ENCODE data around the gene TPT1.
A peak's percentile ranks its signal among the peaks of the same experiment; 100 is the strongest.

TPT1 gene

GRCh38 chr13:45333977-45334922 is 6.7 kb downstream of the TPT1 start:
- DNase-seq (ENCODE audit: low read depth), result peak; percentile 59

GRCh38 chr13:45333251-45333976 is 7.6 kb downstream of the TPT1 start:
- DNase-seq (ENCODE audit: low read depth), result no peak

GRCh38 chr13:45332831-45333219 is 8.2 kb downstream of the TPT1 start:
- no peak for DNase-seq (ENCODE audit: low read depth)

- DNase-seq (ENCODE audit: low read depth), result peak; percentile 97
Observed at GRCh38 chr13:45332036-45332830, 8.8 kb downstream of the TPT1 start.

- no peak for DNase-seq (ENCODE audit: low read depth)
Observed at GRCh38 chr13:45331692-45332035, 9.3 kb downstream of the TPT1 start.

- DNase-seq (ENCODE audit: low read depth), result peak; percentile 19
Observed at GRCh38 chr13:45331123-45331619, 9.8 kb downstream of the TPT1 start.

- DNase-seq (ENCODE audit: low read depth), result peak; percentile 96
Observed at GRCh38 chr13:45328661-45329111, 12.3 kb downstream of the TPT1 start.

GRCh38 chr13:45327253-45327955 is 13.6 kb downstream of the TPT1 start:
- no peak for DNase-seq (ENCODE audit: low read depth)

- peak; percentile 93 for DNase-seq (ENCODE audit: low read depth)
Observed at GRCh38 chr13:45325806-45326205, 15.2 kb downstream of the TPT1 start.

GRCh38 chr13:45320876-45321629 is 19.9 kb downstream of the TPT1 start:
- no peak for DNase-seq (ENCODE audit: low read depth)

GRCh38 chr13:45316996-45317395 is 24.0 kb downstream of the TPT1 start:
- DNase-seq (ENCODE audit: low read depth), result no peak

- no peak for DNase-seq (ENCODE audit: low read depth)
Observed at GRCh38 chr13:45316338-45316737, 24.6 kb downstream of the TPT1 start.

- DNase-seq (ENCODE audit: low read depth), result no peak
Observed at GRCh38 chr13:45315520-45316167, 25.3 kb downstream of the TPT1 start.

GRCh38 chr13:45314822-45315221 is 26.2 kb downstream of the TPT1 start:
- no peak for DNase-seq (ENCODE audit: low read depth)

- peak; percentile 18 for DNase-seq (ENCODE audit: low read depth)
Observed at GRCh38 chr13:45310341-45311131, 30.4 kb downstream of the TPT1 start.

GRCh38 chr13:45306966-45307365 is 34.0 kb downstream of the TPT1 start:
- DNase-seq (ENCODE audit: low read depth), result no peak

- no peak for DNase-seq (ENCODE audit: low read depth)
Observed at GRCh38 chr13:45305079-45305478, 35.9 kb downstream of the TPT1 start.

GRCh38 chr13:45303866-45304265 is 37.1 kb downstream of the TPT1 start:
- DNase-seq (ENCODE audit: low read depth), result no peak

- DNase-seq (ENCODE audit: low read depth), result no peak
Observed at GRCh38 chr13:45303026-45303425, 38.0 kb downstream of the TPT1 start.

Data from EH (cell line).